ENCODE measurements around the gene OR8G1. TPM values are rescaled to one million over a fixed set of nuclear protein-coding genes. Genes with fewer than 3 reads are reported as not detected.

The OR8G1 gene, protein sequence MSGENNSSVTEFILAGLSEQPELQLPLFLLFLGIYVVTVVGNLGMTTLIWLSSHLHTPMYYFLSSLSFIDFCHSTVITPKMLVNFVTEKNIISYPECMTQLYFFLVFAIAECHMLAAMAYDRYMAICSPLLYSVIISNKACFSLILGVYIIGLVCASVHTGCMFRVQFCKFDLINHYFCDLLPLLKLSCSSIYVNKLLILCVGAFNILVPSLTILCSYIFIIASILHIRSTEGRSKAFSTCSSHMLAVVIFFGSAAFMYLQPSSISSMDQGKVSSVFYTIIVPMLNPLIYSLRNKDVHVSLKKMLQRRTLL
- not detected in 2 replicates for polyA plus RNA-seq

DNA sequence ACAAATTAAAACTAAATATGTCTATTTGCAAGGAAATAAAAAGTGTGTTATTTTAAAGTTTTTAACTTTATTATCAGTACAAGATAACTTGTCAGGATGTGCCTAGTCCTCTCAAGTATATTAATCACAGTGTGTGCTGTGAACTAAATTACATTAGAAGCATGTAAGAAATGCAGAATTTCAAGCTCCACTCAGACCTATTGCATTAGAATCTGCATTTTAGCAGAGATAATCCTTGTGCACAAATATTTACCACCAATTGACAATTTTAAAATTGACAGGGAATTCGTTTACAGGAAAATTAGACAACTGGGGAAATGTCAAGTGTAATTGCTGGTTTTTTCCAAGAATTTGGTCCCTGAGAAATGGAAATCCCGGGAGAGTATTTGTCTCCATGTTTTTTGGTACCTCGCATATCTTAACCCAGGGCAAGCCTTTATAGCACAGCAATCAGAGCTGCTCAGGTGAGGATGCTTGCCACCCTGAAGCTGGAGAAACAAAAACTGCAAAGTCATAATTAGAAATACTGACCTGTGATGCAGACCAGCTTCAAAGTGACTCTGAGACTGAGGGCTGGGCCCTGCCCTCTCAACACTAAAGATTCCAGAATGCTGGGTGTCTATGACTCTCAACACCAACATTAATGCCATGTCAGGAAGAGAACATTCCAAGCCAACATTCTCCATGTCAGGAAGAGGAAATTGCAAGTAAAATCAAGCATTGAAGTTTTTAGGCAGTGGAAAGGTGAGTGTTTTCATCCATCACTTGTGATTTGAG is at the start of gene OR8G1:
Gene OR8G1 (plus strand): TSS at position 475 of the 777 bp plus-strand sequence. CDS start 8,581 bp downstream, outside the sequence.

DNA sequence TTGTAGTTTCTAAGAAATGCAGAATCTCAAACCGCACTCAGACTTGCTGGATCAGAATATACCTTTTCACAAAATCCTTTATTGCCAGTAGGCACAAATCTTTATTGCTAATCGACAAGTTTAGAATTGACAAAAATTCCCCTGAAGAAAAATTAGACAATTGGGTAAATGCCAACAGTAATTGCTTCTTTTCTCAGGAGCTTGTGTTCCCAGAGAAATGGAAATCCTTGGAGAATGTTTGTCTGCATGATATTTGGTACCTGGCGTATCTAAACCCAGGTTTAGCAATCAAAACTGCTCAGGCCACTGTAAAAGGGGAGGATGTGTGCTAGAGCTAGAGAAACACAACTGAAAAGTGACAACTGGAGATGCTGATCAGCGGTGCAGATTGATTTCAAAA is 15.2 kb downstream of the OR8G1 start, which contains the start of gene OR8G5:
Gene OR8G5 (plus strand): TSS at position 301 of the 400 bp plus-strand sequence. CDS start 8,556 bp downstream, outside the sequence.

Other genes starting within 250 kb of the OR8G1 start
- gene OR10G6, start 245.9 kb upstream of the OR8G1 start, polyA plus RNA-seq = not detected in 2 replicates
- not detected in 2 replicates for gene OR10G4, start 228.1 kb upstream of the OR8G1 start, polyA plus RNA-seq
- not detected in 2 replicates for gene OR10G9, start 218.1 kb upstream of the OR8G1 start, polyA plus RNA-seq
- not detected in 2 replicates for gene OR10G8, start 214.3 kb upstream of the OR8G1 start, polyA plus RNA-seq
- not detected in 2 replicates for gene OR10G7, start 199.8 kb upstream of the OR8G1 start, polyA plus RNA-seq
- 0.64 and 7.6 TPM in 2 replicates for gene VWA5A, start 125.6 kb upstream of the OR8G1 start, polyA plus RNA-seq
- not detected in 2 replicates for gene OR10D3, start 57.8 kb upstream of the OR8G1 start, polyA plus RNA-seq
- not detected in 2 replicates for gene OR8G5, start 15.3 kb downstream of the OR8G1 start, polyA plus RNA-seq
- not detected in 2 replicates for gene OR8D1, start 72.9 kb downstream of the OR8G1 start, polyA plus RNA-seq
- not detected in 2 replicates for gene OR8D2, start 79.1 kb downstream of the OR8G1 start, polyA plus RNA-seq
- not detected in 2 replicates for gene OR8B2, start 143.4 kb downstream of the OR8G1 start, polyA plus RNA-seq
- gene OR8B3, start 157.9 kb downstream of the OR8G1 start, polyA plus RNA-seq = not detected in 2 replicates
- gene OR8B4, start 183.8 kb downstream of the OR8G1 start, polyA plus RNA-seq = not detected in 2 replicates
- 0.35 and 0.56 TPM in 2 replicates for gene OR8B8, start 204.6 kb downstream of the OR8G1 start, polyA plus RNA-seq

Measured in Purkinje cell (primary cell).